ENCODE data around the gene NDUFV3.
"Not testable (repeated sequence)": the region's sequence is repeated elsewhere in the genome, so short reads cannot be mapped to it uniquely, and the experiment has no call there.

- not testable (repeated sequence) for TF ChIP-seq CTCF (IDR thresholded peaks at IDR 0.05 in 8 of 11, conservative IDR thresholded peaks at IDR 0.05 in 3 of 11); POLR2A (IDR thresholded peaks at IDR 0.05)
These were observed 34.5 kb downstream of the NDUFV3 start for GRCh38 chr21:42927474-42928200.

All from spleen (tissue), 7 donors.